HTR-8/SVneo (cell line): ENCODE data around the gene HERC4.
"Not testable (repeated sequence)": the region's sequence is repeated elsewhere in the genome, so short reads cannot be mapped to it uniquely, and the experiment has no call there.

Source experiments
- DNase-seq: peaks from one replicate; pipeline ENCODE4 v3.0.0; 2011; ENCODE audit warnings: low spot score, mixed read lengths; ENCODE audit not compliant: insufficient read length
- FAIRE-seq: peaks from 2 replicates; lab custom pipeline; 2011; peaks lifted over from hg19 to GRCh38; lab: Jason Lieb, UNC

Gene HERC4

GRCh38 chr10:67976292-67977245, 98.5 kb downstream of the HERC4 start:
- DNase-seq (no peak), FAIRE-seq (no peak)

DNA sequence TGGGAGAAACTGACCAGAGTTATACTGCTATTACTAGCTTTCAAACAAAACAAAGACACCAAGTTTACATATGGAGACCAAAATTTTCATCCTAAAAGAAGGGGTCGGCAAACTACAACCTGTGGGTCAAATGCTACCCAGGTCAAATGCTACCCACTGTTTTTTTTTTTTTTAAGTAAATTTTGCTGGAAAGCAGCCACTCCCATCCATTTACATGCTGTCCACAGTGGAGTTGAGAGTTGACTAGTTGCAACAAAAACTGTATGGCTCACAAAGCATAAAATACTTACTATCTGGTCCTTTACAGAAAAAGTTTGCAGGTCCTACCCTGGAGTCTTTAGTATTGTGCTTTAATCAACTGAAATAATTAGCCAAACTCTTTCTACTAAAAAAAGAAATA, 99.2 kb downstream of the HERC4 start:
- DNase-seq (no peak), FAIRE-seq (no peak)

- no peak for FAIRE-seq
- DNase-seq = no peak
Observed at GRCh38 chr10:67971311-67971710, 103.8 kb downstream of the HERC4 start.

DNA sequence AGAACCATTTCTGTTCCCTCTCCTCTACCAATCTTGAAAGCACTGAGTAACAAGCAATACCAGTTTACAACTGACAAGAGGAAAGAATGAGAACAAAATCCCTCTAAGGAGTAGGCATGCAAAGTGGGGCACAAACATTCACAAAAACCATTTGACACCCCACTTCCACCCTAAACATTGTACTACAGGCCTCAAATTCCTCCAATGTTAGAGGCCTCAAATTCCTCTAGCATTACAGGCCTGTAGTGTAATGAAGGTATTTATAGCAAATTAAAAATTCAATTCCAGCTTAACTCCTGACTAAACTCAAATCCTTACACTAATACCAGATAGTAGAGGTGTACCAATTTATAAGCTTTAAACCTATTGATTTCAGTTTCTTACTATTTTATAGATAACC, 105.2 kb downstream of the HERC4 start:
- DNase-seq (no peak), FAIRE-seq (no peak)

DNA sequence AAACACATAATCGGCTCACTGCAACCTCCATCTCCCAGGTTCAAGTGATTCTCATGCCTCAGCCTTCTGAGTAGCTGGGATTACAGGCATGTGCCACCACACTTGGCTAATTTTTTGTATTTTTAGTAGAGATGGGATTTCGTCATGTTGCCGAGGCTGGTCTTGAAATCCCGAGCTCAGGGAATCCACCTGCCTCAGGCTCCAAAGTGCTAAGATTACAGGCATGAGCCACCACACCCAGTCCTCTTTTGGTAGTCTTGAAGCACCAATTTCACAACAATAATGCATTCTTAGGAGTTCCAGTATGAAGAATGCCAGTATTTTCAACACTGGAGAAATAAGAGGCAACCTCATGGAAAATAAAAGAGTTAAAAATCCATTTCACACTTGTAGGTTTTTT, 109.0 kb downstream of the HERC4 start:
- FAIRE-seq, DNase-seq: not testable (repeated sequence)

- DNase-seq = no peak
- no peak for FAIRE-seq
Observed at GRCh38 chr10:67965456-67965855, 109.6 kb downstream of the HERC4 start.

- FAIRE-seq (no peak), DNase-seq (no peak)
Observed at GRCh38 chr10:67959839-67960476, 115.1 kb downstream of the HERC4 start.

DNA sequence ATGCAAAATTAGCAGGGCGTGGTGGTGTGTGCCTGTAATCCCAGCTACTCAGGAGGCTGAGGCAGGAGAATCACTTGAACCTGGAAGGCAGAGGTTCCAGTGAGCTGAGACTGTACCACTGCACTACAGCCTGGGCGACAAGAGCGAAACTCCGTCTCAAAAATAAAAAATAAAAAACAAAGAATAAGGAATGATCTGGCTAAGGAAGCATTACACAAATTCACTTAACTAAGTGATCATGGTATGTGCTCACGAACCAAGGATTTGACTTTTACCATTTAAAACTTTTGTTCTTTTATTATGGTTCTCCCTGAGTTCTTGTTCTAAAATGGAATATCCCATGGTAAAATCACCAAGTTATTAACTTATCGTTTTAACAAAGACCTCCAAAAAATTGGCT, 119.5 kb downstream of the HERC4 start:
- FAIRE-seq = no peak
- DNase-seq = no peak

GRCh38 chr10:67943917-67944316, 131.2 kb downstream of the HERC4 start:
- FAIRE-seq (no peak), DNase-seq (no peak)

DNA sequence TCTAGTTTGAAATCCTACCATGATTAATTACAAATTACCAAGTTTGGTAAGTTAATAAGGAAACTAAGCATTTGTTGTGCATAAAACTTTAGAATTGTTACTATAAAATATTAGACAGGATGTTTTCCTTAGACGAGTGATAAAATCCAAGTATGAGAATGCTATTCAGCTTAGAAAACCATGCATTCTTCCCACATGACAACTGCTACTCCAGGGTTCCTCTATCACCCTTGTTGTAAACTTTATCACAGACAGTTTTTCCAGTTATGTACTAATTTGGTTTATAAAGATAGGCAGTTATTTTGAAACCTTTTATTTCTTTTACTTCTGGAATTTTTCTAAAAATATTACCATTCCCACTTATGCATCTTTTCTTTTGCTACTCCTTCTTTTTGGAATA, 138.7 kb downstream of the HERC4 start:
- FAIRE-seq (no peak), DNase-seq (no peak)

GRCh38 chr10:67935223-67935622, 139.9 kb downstream of the HERC4 start:
- FAIRE-seq (no peak), DNase-seq (no peak)

DNA sequence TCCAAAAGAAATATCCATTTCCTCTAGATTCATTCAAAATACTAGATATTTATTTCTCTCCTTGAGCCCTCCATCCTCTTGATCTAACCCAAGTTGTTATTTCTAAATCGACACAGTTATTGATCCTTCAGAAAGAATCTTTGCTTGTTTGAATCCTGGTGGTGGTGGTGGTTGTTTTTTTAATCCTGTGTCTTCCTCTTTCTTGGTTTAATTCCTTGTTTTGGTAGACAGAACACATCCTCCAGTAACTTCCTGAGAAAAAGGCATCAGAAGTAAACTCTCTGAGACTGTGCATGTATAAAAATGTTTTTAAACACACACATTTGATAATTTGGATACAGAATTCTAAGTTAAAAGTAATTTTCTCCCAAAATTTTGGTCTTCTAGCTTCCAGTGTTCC, 140.7 kb downstream of the HERC4 start:
- DNase-seq (no peak), FAIRE-seq (no peak)

DNA sequence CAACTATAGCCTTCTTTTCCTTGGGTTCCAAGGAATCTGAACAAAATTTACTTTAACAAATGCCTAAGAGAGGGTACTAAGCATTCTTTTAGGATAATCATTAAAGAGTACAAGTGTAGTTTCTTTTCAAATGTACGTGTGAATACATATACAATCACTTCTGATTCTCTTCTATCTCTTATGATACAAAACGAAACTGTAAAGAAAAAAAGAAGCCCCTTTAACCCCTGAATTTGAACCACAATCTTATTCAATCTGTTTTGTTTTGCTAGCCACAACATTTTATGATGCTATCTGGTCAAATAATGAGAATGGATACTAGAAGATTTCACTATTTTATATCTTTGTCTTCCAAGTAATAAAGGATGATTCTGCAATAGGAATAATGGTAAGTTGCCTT, 141.9 kb downstream of the HERC4 start:
- no peak for DNase-seq
- FAIRE-seq = no peak

DNA sequence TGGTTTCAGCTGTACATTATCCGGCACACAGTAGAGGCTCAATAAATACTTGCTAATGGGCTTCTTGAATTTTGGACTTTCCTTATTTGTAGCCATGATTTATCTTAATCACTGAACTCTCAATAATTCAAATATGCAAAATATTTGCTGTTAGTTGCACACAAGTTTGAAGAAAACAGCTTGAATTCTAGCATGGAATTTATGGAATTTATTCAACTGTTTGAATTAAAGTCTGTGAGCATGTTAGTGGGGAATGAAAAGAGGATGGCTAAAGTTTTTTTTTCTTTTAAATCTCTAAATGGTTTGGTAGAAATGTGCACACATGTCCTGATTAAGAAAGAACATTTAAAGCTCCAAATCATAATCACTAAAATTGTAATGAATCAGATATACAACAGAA, 148.1 kb downstream of the HERC4 start:
- DNase-seq = no peak
- no peak for FAIRE-seq

- DNase-seq (no peak), FAIRE-seq (no peak)
Observed at GRCh38 chr10:67925449-67926005, 149.6 kb downstream of the HERC4 start.

DNA sequence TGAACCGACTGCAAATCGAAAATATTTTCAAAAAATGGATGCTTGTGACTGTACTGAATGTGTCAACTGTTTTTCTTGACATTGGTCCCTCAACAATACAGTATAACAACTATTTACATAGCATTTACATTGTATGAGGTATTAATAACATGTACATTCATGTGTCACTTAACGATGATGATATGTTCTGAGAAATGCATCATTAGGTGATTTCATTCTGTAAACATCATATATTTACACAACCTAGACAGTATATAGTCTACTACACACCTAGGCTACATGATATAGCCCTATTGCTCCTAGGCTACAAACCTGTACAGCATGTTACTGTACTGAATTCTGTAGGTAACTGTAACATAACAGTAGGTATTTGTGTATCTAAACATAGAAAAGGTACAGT, 150.9 kb downstream of the HERC4 start:
- DNase-seq (no peak), FAIRE-seq (peak; percentile 58)

GRCh38 chr10:67923551-67923950, 151.5 kb downstream of the HERC4 start:
- FAIRE-seq (no peak), DNase-seq (no peak)

DNA sequence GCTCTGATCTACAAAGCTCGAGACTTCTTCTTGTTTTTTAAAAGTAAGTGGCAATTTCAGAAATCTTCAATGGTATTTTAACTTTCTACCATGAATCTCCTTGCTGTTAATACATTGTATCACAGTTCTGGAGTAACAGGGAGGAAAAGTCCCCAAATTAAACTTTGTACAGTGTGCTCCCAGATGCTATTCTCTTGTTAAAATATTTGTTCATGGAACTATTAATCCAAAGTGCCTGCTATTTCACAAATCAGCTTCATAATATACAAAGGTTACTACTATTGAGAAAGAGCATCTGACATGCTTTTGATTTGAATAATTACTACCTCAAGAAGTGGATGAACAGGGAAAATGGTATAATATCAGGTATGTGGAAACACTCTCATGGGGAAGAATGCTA, 154.0 kb downstream of the HERC4 start:
- DNase-seq (no peak), FAIRE-seq (no peak)

DNA sequence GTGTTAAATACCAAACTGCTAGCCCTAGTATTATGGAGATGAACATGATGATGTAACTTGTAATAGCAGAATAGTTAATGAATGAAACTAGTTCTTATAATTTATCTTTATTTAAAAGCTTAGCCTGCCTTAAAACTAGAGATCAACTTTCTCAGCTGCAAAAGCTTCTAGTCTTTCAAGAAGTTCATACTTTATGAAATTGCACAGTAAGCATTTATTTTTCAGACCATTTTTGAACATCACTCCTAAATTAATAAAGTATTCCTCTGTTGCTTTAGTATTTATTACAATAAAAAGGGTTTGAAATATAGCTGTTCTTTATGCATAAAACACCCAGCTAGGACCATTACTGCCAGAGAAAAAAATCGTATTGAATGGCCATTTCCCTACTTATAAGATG, 157.4 kb downstream of the HERC4 start:
- DNase-seq (no peak), FAIRE-seq (no peak)

GRCh38 chr10:67917169-67917568, 157.9 kb downstream of the HERC4 start:
- no peak for FAIRE-seq
- no peak for DNase-seq

DNA sequence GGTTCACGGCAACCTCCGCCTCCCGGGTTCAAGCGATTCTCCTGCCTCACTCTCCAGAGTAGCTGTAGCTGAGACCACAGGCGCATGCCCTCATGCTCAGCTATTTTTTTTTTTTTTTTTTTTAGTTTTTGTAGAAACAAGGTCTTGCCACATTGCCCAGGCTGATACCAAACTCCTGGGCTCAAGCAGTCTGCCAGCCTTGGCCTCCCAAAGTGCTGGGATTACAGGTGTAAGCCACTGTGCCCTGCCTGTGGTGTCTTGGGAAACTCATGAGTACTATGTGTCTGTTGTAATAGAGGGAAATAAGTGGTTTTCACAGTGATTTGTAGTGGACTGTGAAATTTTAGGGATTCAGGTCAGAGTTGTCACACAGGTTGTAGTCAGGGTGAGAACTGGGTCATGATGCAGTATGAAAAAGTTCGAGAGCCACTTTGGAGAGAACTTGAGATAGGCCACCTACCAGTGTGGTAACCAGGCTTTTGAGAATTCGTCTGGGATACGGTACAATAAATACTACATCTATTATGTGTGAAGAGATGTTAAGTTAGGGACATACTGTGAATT, 160.2 kb downstream of the HERC4 start:
- no peak for DNase-seq
- no peak for FAIRE-seq
